GM19395 (cell line): ENCODE data around the gene RUBCN.
"Not testable (repeated sequence)": the region's sequence is repeated elsewhere in the genome, so short reads cannot be mapped to it uniquely, and the experiment has no call there.

Experiments
- ATAC-seq: cut with Tn5 transposase; IDR thresholded peaks from one replicate; pipeline ENCODE4 v1.9.1; 2021; ENCODE audit warnings: mild to moderate bottlenecking, moderate library complexity; ENCODE audit not compliant: unreplicated experiment

The RUBCN gene

DNA sequence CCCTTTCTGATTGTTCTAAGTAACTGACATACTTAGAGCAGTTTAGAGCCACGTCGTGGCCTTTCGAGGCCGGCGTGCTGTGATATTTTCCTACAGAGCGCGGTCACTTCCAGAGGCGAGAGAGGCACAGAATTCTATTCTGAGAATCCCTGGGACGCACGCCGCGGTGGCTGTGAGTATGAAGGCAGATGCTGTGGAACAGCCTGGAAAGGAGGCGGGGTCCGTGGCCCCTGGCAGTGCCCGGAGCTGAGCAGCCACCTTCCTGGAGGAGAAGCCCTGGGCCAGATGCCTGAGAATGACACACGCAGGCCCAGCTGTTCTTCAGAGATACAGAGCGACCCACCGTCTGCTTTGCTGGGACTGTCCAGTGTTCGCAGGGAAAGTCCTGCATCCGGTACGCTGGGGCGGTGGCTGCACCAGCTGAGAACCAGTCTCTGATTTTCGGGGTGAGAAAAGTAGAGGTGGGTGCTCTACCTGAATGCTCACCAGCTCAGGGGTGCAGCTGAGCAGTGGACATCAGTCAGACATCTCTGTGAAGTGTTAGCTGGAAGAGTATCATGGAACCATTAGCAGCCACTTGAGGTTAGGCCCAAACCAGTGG is 75.4 kb downstream of the RUBCN start:
- not testable (repeated sequence) for ATAC-seq

DNA sequence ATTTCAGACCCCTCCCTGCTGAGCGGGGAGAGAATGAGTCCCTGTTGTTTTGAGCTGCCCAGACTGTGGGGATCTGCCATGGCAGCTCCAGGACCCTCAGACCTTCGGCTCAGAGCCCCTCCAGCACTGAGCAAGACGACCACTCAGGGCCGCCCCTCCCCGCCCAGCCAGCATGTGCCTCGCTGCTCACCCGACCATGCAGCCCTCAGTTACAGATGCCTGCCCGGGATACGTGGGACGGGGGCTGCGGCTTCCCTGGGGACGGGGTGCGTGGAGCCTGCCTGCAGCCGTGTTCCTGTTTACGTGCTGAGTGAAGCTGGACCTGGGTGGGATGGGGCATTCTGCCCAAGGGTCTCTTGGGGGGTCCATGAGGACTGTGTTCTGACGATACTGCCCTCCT is 77.0 kb downstream of the RUBCN start:
- ATAC-seq: not testable (repeated sequence)

GRCh38 chr3:197659144-197659543 is 77.6 kb downstream of the RUBCN start:
- peak; percentile 70 for ATAC-seq

DNA sequence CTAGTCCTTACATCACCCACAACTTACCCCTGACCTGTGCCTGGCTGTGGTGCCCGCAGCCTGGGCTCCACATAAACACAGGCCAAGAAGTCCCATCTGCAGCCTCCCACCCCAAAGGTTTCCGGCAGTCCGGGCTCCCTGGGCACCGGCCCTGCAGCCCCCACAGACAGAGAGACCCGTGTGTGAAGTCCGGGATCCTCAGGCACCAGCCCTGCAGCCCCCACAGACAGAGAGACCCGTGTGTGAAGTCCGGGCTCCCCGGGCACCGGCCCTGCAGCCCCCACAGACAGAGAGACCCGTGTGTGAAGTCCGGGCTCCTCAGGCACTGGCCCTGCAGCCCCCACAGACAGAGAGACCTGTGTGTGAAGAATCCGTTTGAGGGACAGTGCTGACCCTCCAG is 78.0 kb downstream of the RUBCN start:
- ATAC-seq: not testable (repeated sequence)

DNA sequence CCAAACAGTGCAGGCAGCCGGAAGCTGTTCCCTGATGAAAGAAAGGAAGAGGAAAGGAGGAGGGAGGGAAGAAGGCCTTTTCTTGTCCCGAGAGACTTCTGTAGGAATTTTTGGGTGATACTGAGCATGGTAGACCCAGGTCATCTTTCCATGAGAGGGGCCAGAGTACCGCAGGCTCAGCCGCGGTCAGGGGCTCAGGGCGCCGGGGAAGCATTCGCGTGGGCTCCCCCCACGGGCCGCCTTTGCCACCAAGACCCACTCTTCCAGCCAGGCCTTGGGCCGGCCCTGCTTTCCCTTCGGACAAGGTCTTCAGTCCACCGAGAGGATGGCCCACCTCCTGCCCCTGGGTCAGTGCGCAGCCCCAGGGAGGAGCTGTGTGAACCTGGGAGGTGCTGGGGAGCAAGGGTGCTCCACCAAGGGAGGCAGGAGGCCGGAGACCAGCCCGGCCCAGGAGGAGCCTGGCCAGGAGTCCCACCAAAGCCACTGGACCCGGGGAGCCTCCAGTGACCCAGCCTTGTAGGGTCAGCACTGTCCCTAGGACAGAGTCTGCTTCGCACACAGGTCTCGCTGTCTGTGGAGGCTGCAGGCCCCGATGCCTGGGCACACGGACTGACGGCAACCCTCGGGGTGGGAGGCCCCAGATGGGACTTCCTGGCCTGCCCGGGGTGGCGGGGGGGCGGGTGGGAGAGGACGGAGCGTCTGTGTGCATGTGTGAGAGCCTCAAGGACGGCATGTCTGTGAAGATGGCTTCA is 79.0 kb downstream of the RUBCN start:
- not testable (repeated sequence) for ATAC-seq

GRCh38 chr3:197656960-197657359 is 79.7 kb downstream of the RUBCN start:
- ATAC-seq: not testable (repeated sequence)

DNA sequence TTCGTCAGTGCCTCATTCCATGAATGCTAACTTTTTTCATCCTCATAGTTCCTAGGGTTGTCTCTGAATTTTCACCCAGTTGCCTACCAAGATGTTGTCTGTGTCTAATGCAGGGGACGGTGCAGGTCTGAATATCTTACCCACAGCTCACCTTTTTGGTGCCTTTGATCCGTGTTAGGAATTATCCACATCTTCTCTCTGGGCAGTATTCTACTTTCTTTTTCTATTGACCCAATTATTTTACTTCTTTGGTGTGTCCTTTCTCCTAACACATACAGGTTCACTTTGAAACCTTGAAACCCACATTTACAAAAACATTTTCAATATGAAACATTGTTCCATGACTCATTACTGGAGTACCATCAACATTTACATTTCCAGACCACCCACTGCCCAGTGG is 80.6 kb downstream of the RUBCN start:
- ATAC-seq: not testable (repeated sequence)

DNA sequence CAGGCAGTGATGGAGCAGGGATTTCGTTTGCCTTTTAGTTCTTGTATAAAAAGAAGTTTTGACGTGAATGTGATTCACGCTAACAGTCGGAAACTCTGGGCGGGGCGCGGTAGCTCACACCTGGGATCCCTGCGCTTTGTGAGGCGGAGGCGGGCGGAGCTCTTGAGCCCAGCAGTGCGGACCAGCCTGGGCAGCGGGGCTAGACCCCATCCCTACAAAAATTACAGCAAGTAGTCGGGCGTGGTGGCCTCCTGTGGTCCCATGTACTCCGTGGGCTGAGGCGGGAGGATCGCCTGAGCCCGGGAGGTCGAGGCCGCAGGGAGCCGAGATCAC is 81.7 kb downstream of the RUBCN start:
- ATAC-seq: peak; percentile 18

- ATAC-seq: peak; percentile 86
Observed at GRCh38 chr3:197654090-197654997, 82.4 kb downstream of the RUBCN start.

DNA sequence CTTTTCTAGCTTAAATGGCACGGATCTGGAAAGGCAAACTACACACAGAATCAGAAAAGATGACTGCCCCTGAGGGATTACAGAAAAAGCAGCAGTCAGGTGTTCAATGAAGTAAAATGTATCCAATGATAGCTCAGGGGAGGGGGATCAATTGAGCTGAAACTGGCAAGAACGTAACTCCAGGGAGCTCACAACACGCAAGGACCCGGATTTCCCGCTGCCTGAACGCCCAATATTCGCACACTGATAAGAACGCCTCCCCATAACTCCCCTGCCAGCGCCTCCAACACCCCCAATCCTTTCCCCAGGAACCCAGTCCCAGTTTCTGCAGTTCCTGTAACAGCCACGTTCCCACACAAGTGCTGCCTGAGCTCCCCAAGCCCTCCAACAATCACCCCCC is 83.8 kb downstream of the RUBCN start:
- not testable (repeated sequence) for ATAC-seq

GRCh38 chr3:197647649-197648048 is 89.1 kb downstream of the RUBCN start:
- ATAC-seq: not testable (repeated sequence)

GRCh38 chr3:197647191-197647590 is 89.5 kb downstream of the RUBCN start:
- ATAC-seq: not testable (repeated sequence)

DNA sequence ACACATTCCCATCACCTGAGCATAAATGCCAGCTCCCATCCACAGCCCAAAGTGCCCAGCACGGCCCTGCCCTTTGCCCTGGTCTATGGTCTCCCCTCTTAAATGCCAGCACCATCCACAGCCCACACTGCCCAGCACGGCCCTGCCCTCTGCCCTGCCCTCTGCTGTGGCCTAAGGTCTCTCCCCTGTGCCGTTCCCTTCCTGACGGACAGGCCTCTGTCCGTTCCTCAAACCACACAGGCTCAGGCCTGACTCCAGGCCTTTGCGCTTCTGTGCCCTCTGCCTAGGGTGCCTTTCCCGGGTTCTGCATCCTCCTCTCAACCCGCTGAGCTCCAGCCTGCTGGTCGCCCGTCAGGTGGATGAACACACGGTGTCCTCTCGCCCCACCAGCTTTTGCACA is 90.4 kb downstream of the RUBCN start:
- ATAC-seq: not testable (repeated sequence)

DNA sequence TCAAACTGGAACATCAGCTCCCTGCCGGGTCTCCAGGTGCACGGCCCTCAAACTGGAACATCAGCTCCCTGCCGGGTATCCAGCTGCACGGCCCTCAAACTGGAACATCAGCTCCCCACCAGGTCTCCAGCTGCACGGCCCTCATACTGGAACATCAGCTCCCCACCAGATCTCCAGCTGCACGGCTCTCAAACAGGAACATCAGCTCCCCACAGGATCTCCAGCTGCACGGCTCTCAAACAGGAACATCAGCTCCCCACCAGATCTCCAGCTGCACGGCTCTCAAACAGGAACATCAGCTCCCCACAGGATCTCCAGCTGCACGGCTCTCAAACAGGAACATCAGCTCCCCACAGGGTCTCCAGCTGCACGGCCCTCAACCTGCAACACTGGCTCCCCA is 99.1 kb downstream of the RUBCN start:
- not testable (repeated sequence) for ATAC-seq

DNA sequence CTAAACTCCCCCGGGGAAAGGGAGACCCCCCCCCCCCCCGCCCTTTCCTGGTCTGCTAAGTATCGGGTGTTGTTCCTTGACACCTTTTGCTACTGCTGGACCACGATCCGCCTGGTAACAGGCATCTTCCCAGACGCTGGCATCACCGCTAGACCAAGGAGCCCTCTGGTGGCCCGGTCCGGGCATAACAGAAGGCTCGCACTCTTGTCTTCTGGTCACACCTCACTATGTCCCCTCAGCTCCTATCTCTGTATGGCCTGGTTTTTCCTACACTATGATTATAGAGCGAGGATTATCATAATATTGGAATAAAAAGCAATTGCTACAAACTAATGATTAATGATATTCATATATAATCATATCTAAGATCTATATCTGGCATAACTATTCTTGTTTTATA is 104.7 kb downstream of the RUBCN start:
- not testable (repeated sequence) for ATAC-seq

GRCh38 chr3:197630766-197631165 is 105.9 kb downstream of the RUBCN start:
- not testable (repeated sequence) for ATAC-seq

DNA sequence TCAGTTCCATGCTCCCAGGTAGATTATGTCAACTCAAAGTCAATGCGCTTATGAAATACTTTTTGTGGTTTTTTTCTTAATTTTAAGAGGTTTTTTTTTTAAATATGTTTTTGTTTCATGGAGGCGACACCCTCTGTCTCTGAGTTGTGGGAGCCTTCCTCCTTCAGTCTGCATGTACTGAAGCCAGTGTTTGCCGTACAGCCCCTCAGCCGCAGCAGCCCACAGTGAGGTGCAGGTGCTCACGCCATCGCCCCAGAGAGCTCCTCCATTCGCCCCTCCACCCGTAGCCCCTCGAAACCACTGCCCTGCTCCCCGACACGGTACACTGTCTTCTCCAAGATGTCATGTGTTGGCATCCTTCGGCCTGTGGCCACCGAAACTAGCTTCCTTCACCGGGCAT is 107.4 kb downstream of the RUBCN start:
- ATAC-seq: not testable (repeated sequence)

GRCh38 chr3:197627772-197628523 is 108.8 kb downstream of the RUBCN start:
- peak; percentile 75 for ATAC-seq

DNA sequence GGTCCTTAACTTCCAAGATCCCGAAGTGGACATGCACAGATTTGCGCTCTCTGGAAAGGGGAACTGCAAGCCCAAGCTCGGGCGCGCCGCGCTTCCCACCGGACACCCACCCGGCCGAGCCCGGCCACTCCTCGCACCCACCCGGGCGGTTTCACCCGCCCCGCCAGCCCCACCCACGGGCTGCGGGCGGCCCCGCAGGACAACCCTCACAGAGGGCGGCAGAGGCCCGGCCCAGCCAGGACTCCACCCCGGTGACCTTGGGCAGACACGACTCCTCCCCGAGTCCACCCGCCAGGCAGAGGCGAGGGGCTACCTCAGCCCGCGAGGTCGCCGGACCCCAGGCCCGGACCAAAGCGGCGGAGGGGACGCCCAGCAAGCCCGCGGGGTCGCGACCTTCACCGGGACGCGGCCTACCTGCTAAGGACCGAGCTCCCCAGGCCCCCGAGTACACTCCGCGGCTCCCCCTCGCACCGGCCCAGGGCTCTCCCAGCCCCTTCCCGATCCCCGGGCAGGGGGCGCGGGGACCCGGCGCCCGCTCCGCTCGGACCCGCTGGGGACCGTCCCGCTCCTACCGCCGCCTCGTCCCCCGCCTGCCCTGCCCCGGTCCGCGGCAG is 109.4 kb downstream of the RUBCN start:
- ATAC-seq: peak; percentile 51

DNA sequence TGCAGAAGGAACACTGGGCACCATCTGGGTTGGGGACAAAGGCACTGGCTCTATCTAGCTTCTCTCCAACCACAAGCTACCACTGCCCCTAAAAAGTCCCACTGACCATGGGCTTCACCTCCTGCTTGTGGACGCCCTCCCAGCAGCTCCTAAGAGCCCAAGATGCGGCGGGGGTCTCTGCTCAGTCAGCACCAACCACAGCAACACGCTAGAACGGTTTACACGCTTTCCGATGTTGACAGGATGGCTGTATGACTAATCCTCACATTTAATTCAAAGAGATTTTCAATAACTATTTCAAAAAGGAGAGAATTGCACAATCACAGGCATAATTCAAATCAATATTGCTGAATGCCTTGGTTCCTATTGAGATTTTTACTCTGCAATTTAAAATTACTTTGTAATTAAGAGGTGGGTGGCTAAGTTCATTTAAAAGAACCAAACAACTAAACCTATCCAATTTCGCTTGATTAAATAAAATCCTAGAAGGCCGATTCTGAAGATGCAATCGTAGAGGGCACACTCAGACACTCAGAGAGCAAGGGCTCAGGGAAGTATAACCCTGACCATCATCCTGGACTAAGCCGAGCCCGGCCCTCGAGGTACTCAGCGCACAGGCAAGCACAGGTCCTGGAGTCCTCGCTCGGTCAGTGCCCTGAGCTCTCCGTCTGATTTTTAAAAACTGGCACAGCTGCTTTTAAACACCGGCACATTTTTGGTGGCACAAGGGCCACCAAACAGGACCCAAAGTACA is 110.1 kb downstream of the RUBCN start:
- ATAC-seq: peak; percentile 30
